ENCODE results near the gene HEPHL1.

The HEPHL1 gene

DNA sequence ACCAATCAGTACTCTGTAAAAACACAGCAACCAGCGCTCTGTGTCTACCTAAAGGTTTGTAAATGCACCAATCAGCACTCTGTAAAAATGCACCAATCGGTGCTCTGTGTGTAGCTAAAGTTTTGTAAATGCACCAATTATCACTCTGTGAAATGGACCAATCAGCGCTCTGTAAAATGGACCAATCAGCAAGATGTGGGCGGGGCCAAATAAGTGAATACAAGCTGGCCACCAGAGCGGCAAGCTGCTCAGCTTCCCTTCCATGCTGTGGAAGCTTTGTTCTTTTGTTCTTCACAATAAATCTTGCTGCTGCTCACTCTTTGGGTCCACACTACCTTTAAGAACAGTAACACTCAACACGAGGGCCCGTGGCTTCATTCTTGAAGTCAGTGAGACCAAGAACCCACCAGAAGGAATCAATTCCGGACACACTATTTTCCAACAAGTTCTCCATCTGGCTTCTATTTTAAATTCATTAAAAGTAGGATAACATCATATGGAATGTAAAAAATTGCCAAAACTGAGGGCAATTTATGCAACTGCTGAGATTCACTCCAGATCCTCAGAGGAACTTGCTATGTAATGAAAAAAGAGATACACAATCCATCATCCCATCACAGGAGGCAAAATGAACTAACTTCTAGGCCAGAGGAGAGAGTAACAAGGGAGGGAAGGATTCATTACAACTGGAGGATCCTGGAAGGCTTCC, 104.4 kb downstream of the HEPHL1 start:
- peak; percentile 28 for DNase-seq (ENCODE audit: low read depth)
- no peak overlapping the region for H3K4me3 ChIP-seq (ENCODE audit: control insufficient read depth, low read depth, low read length)
- TF ChIP-seq, protein P1, sequence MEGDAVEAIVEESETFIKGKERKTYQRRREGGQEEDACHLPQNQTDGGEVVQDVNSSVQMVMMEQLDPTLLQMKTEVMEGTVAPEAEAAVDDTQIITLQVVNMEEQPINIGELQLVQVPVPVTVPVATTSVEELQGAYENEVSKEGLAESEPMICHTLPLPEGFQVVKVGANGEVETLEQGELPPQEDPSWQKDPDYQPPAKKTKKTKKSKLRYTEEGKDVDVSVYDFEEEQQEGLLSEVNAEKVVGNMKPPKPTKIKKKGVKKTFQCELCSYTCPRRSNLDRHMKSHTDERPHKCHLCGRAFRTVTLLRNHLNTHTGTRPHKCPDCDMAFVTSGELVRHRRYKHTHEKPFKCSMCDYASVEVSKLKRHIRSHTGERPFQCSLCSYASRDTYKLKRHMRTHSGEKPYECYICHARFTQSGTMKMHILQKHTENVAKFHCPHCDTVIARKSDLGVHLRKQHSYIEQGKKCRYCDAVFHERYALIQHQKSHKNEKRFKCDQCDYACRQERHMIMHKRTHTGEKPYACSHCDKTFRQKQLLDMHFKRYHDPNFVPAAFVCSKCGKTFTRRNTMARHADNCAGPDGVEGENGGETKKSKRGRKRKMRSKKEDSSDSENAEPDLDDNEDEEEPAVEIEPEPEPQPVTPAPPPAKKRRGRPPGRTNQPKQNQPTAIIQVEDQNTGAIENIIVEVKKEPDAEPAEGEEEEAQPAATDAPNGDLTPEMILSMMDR (conservative IDR thresholded peaks at IDR 0.05; ENCODE audit: control insufficient read depth, insufficient read depth, low read depth, low read length), result no peak

DNA sequence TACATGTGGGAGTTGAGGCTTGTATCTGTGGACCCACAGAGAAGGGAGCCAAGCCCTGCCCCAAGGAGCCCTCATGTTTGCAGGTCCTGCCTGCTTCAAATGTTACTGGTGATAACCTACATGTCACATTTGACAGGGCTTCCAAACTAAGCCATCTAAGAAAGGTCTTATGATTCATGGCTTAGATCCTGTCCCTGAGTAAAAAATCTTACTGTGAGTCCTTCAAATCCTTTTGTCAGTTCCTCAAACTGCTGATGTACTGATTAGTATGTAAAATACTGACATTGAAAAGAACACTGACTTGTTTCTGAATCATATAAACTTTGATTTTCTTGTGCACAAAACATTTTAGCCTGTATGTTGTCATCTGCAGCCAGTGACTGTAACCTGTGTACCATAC, 106.5 kb downstream of the HEPHL1 start:
- TF ChIP-seq, protein P1 (conservative IDR thresholded peaks at IDR 0.05; ENCODE audit: control insufficient read depth, insufficient read depth, low read depth, low read length), result no peak

DNA sequence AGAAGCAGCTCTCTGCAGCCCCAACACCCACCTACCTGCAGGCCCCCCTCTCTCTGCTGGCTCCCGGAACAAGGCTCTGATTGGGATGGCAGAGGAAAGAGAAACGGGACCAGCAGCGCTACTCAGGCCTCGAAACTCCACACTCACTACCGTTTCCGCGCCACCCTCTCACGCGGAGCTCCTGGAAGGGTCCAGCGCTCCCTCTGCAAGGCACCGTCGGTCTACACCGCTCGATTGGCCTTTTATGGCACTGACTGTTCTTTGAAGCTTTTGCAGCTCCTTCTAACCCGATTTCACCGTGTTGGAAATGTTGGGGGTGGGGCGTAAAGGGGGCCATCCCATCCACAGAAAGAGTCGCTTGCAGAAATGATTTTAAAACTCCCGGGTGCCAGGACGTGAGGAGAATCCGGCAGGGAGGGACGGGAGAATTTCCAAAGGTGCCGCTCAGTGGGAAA, 107.2 kb downstream of the HEPHL1 start:
- H3K4me3 ChIP-seq (ENCODE audit: control insufficient read depth, low read depth, low read length), result peak overlapping the region; percentile 85
- TF ChIP-seq, protein P1 (conservative IDR thresholded peaks at IDR 0.05; ENCODE audit: control insufficient read depth, insufficient read depth, low read depth, low read length), result no peak
- no peak for DNase-seq (ENCODE audit: low read depth)

More for the DNA sequence above, 106.5 kb downstream of the HEPHL1 start:
- DNase-seq (ENCODE audit: low read depth), result no peak
- peak overlapping the region; percentile 85 for H3K4me3 ChIP-seq (ENCODE audit: control insufficient read depth, low read depth, low read length)

DNA sequence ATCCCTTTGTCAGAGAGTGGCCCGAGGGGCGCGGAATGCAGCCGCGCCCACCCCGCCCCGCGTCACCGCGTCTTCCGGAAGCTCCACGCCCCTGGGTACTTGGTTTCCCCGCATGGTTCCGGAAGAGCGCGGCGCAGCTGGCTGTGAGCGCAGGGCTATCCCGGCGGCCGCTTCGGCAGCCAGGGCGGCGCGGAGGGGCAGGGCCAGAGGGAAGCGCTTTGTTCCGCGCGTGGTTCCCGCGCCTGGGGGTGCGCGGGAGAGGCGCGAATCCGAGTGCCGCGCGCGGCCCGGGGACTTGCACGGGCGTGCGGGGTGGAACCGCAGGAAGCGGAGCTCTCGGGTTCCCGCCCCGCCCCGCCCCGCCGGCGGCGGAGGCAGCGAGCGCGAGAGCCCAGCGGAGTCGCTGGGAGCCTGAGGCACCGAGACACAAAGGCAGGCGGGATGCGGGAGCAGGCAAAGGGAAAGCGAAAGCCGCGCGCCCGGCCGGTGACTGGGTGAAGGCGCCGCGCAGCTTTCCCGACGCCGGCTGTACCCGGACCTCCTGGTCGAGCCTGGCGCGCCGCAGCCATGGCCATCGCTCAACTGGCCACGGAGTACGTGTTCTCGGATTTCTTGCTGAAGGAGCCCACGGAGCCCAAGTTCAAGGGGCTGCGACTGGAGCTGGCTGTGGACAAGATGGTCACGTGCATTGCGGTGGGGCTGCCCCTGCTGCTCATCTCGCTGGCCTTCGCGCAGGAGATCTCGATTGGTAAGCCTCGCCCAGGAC, 107.8 kb downstream of the HEPHL1 start, which contains the start of gene PANX1:
TSS of gene PANX1 (plus strand) at position 96 of the 766 bp plus-strand sequence. CDS start at position 568, 472 bp downstream.
- peak; percentile 72 for DNase-seq (ENCODE audit: low read depth)
- TF ChIP-seq, protein P1 (conservative IDR thresholded peaks at IDR 0.05; ENCODE audit: control insufficient read depth, insufficient read depth, low read depth, low read length), result no peak
- peak within 1 kb of the TSS; percentile 85 for H3K4me3 ChIP-seq (ENCODE audit: control insufficient read depth, low read depth, low read length)

DNA sequence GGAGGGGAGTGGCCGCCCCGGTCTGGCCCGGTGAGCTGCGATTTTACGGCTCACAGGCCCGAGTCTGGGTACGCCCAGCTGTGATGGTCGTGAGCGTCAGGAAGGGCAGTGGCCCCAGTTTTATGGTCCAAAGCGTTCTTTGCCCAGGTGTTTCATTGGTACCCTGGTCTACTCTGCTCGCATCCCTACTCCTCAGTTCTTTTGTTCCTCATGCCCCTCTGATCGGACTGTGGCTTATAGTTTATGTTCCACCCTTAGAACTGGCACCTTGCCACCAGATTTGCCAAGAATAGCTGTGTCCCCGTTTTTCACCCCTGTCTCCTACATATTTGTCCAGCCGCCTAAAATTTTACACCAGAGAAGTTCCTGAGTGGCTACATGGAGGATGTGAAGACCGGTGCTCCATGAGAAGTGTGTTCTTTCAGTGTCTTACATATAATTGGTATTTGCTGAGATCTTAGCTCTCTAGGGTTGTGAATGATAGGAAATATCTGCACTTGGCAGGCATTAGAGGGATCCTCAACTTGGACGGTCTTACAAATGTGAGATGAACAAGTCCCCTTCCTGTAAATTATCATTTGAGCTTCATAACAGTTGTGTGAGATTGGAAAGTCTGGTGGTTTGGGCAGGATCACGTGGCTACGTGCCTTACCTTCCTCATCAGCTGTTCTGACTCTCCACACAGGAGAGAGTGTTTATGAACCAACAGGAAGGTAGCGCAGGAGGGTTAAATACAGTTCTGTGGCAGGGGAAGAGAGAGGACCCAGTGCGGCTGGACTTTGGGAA, 108.6 kb downstream of the HEPHL1 start:
- H3K4me3 ChIP-seq (ENCODE audit: control insufficient read depth, low read depth, low read length), result peak overlapping the region; percentile 85
- DNase-seq (ENCODE audit: low read depth), result peak; percentile 36
- TF ChIP-seq, protein P1 (conservative IDR thresholded peaks at IDR 0.05; ENCODE audit: control insufficient read depth, insufficient read depth, low read depth, low read length), result no peak

DNA sequence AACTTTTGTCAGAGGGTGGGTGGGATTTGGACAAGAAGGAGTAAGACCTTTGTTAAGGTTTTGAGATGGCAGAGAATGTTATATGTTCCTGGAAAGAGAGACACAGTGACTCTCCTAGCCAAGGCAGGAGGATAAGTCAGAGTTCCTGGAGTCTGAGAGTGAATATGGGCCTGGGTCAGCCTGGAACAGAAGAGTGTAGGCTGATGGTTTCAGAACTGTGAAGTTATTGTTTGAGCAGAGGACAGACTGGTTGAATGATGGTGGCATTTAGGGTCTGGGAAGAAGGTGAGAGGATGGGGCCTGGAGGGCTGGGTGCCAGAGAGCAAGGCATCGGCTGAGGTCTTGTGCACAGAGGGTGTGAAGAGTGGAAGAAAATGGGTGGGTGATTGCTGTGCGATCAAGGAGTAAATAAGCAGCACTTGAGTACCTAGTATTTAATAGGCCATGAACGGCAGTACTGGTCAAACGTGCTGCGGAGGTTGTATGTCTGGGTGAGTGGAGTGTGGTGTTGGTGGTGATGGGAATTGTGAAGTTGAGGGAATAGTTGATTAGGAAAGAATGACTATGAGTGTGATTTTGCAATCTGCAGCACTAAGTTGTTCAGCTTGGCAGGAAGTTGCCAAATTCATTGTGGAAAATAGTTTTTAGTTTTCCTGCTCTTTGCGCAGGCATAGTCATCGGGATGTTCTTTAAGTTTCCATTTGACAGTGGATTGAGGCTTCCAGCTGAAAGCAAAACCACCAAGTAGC, 109.3 kb downstream of the HEPHL1 start:
- H3K4me3 ChIP-seq (ENCODE audit: control insufficient read depth, low read depth, low read length), result peak overlapping the region; percentile 85
- peak; percentile 96 for DNase-seq (ENCODE audit: low read depth)
- TF ChIP-seq, protein P1 (conservative IDR thresholded peaks at IDR 0.05; ENCODE audit: control insufficient read depth, insufficient read depth, low read depth, low read length), result no peak
